Peyer's patch (tissue), 4 donors: ENCODE measurements around the gene TSPAN9. TPM values are rescaled to one million over a fixed set of nuclear protein-coding genes. Genes with fewer than 3 reads are reported as not detected.

Experiments
- DNase-seq, 3 donors: peaks; one replicate each; pipeline ENCODE4 v3.0.0-alpha.2; 2017 to 2019
- H3K27ac ChIP-seq, 4 donors: fragments of 200-600 bp; sonication (generic); one replicate each; pipeline ENCODE4 v1.5.1; 2016 to 2019
- H3K27me3 ChIP-seq, 2 donors: fragments of 200-600 bp; sonication (generic); one replicate each; pipeline ENCODE4 v1.5.1; 2019
- H3K36me3 ChIP-seq, 3 donors: fragments of 200-600 bp; sonication (generic); one replicate each; pipeline ENCODE4 v1.5.1; 2016 to 2019
- H3K4me1 ChIP-seq, 4 donors: fragments of 200-600 bp; sonication (generic); one replicate each; pipeline ENCODE4 v1.5.1; 2016 to 2019
- H3K4me3 ChIP-seq, 4 donors: fragments of 200-600 bp; sonication (generic); 1 replicate in 3 of 4; 2 replicates in 1 of 4; pipeline ENCODE4 v1.5.1; 2016 to 2019; ENCODE audit warnings: mild to moderate bottlenecking in 1 of 4
- H3K9me3 ChIP-seq, 4 donors: fragments of 200-600 bp; sonication (generic); one replicate each; pipeline ENCODE4 v1.5.1; 2016 to 2019; ENCODE audit warnings: mild to moderate bottlenecking in 1 of 4
- POLR2A ChIP-seq, 2 donors: fragments of 450-650 bp; IDR thresholded peaks; one replicate each; pipeline ENCODE4 v1.5.1; 2017; ENCODE audit warnings: antibody characterized with exemption in 2 of 2, mild to moderate bottlenecking in 2 of 2, moderate library complexity in 2 of 2
- total RNA-seq, 4 donors: library from RNA; depleted of rRNA; stranded (reverse); fragments of >200 nt; gene quantifications; one replicate each; pipeline ENCODE4 v1.1.0, GENCODE V29; 2016
- TF ChIP-seq, protein P1 (sequence below), 6 experiments: fragments of 450-650 bp in 4 of 6; fragments of 200-600 bp in 2 of 6; sonication (generic) in 1 of 6; IDR thresholded peaks; one replicate each; pipeline ENCODE4 v1.5.1; 2017 to 2019; ENCODE audit warnings: antibody characterized with exemption in 6 of 6, mild to moderate bottlenecking in 3 of 6, moderate library complexity in 1 of 6

Gene TSPAN9
- total RNA-seq, 4 donors from 2014 or later = 7.5 to 23.9 (median 11.8) TPM

DNA sequence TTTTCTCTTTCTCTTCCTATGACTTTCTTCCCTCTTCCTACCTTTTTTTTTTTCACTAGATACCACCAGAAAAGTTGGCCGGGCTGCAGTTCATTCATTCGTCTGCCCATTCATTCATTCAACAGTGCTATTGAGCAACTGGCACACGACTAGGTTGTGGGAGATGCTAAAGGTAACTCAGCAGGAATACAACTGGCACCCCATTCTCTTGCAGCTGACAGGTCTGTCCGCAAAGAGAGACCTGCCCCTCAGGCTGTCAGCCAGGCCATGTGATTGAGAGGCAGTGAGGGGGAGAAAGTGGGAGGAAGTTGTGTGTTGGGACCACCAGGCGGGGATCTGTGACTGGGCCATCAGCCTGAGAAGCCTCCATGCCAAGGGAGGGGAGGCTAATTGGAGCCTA lies 105.2 kb downstream of the TSPAN9 start:
- TF ChIP-seq, protein P1, sequence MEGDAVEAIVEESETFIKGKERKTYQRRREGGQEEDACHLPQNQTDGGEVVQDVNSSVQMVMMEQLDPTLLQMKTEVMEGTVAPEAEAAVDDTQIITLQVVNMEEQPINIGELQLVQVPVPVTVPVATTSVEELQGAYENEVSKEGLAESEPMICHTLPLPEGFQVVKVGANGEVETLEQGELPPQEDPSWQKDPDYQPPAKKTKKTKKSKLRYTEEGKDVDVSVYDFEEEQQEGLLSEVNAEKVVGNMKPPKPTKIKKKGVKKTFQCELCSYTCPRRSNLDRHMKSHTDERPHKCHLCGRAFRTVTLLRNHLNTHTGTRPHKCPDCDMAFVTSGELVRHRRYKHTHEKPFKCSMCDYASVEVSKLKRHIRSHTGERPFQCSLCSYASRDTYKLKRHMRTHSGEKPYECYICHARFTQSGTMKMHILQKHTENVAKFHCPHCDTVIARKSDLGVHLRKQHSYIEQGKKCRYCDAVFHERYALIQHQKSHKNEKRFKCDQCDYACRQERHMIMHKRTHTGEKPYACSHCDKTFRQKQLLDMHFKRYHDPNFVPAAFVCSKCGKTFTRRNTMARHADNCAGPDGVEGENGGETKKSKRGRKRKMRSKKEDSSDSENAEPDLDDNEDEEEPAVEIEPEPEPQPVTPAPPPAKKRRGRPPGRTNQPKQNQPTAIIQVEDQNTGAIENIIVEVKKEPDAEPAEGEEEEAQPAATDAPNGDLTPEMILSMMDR (IDR thresholded peaks at IDR 0.05) = no peak
- TF ChIP-seq POLR2A (IDR thresholded peaks at IDR 0.05) = no peak
- no peaks in the 10 kb centered on the region for H3K36me3 ChIP-seq
- no peak overlapping the region for H3K27ac ChIP-seq
- H3K27me3 ChIP-seq = no peaks in the 10 kb centered on the region
- no peaks in the 10 kb centered on the region for H3K4me1 ChIP-seq
- no peaks in the 10 kb centered on the region for H3K9me3 ChIP-seq
- DNase-seq = no peak
- no peak overlapping the region for H3K4me3 ChIP-seq

DNA sequence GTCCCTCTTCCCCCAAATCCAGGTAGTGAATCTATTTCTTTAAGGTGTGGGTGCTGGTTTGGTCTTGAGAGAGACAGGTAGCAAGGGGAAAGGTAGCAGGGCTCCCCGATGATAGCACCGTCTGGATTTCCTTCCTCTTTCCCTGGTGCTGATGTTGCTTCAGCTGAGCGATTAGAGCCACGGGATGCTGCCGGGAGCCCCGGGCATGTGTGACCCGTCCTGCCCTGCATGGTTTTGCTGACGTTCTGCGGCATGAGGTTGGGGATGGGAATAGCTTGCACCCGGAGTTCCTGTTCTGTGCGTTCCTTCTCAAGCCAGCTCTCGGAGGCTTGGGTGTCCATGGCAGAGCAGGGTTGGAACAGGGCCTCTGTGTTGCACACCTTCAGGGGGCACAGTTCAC lies 107.3 kb downstream of the TSPAN9 start:
- H3K27me3 ChIP-seq = no peaks in the 10 kb centered on the region
- no peaks in the 10 kb centered on the region for H3K36me3 ChIP-seq
- no peak for DNase-seq
- no peak overlapping the region for H3K27ac ChIP-seq
- TF ChIP-seq, protein P1 (IDR thresholded peaks at IDR 0.05) = no peak
- no peak for TF ChIP-seq POLR2A (IDR thresholded peaks at IDR 0.05)
- no peaks in the 10 kb centered on the region for H3K4me1 ChIP-seq
- H3K4me3 ChIP-seq = no peak overlapping the region
- H3K9me3 ChIP-seq = no peaks in the 10 kb centered on the region

DNA sequence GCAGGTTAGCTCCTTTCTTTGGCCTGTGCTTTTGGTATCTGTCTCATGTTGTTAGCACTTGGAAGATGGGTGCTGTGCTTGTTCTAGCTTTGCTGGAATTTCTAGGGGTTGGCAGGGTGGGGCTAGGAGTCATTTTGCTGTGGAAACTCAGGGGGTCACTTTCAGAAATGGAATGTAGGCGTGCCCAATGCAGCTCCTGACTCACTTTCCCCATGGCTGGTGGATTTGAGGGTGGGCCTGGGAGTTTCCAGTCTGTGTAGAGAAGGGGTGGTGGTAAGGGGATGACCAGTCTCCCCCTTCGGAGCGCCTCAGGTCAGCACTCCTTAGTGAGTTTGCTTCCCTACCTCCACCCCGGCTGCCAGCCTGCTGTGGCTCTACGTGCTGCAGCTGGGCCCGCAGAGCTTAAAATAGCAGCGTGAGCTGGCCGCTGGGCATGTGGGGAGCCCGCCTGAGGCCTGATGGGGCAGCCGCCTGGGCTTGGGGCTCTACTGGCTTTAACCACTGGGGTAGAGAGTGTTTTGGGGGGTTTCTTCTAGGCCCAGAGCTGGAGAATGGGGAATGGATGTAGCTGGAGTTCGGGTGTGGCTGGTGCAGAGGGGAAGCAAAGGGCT lies 108.2 kb downstream of the TSPAN9 start:
- DNase-seq = no peak
- no peaks in the 10 kb centered on the region for H3K27me3 ChIP-seq
- TF ChIP-seq, protein P1 (IDR thresholded peaks at IDR 0.05) = no peak
- TF ChIP-seq POLR2A (IDR thresholded peaks at IDR 0.05) = no peak
- no peaks in the 10 kb centered on the region for H3K4me1 ChIP-seq
- H3K27ac ChIP-seq = no peak overlapping the region
- no peaks in the 10 kb centered on the region for H3K36me3 ChIP-seq
- no peaks in the 10 kb centered on the region for H3K9me3 ChIP-seq
- H3K4me3 ChIP-seq = no peak overlapping the region

GRCh38 chr12:3186546-3187215 lies 109.5 kb downstream of the TSPAN9 start:
- Histone ChIP-seq H3K4me3 (no peak overlapping the region), H3K9me3 (no peaks in the 10 kb centered on the region), H3K27ac (no peak overlapping the region), H3K36me3 (no peaks in the 10 kb centered on the region), H3K27me3 (no peaks in the 10 kb centered on the region), H3K4me1 (no peaks in the 10 kb centered on the region)
- no peak for DNase-seq
- TF ChIP-seq, protein P1 (IDR thresholded peaks at IDR 0.05) = no peak
- no peak for TF ChIP-seq POLR2A (IDR thresholded peaks at IDR 0.05)

GRCh38 chr12:3187846-3188770 lies 110.9 kb downstream of the TSPAN9 start:
- DNase-seq = no peak
- TF ChIP-seq POLR2A (IDR thresholded peaks at IDR 0.05) = no peak
- TF ChIP-seq, protein P1 (IDR thresholded peaks at IDR 0.05) = no peak

More at GRCh38 chr12:3187846-3188770, 110.9 kb downstream of the TSPAN9 start:
- H3K4me3 ChIP-seq = no peak overlapping the region
- H3K36me3 ChIP-seq = no peaks in the 10 kb centered on the region
- no peaks in the 10 kb centered on the region for H3K9me3 ChIP-seq
- H3K27ac ChIP-seq = no peak overlapping the region
- no peaks in the 10 kb centered on the region for H3K4me1 ChIP-seq
- H3K27me3 ChIP-seq = no peaks in the 10 kb centered on the region
